Peyer's patch (tissue), 4 donors: ENCODE results near the gene LRRC42. TPM values are rescaled to one million over a fixed set of nuclear protein-coding genes. Genes with fewer than 3 reads are reported as not detected.

ENCODE experiments used
- DNase-seq, 3 donors: peaks; one replicate each; pipeline ENCODE4 v3.0.0-alpha.2; 2017 to 2019
- H3K27ac ChIP-seq, 4 donors: fragments of 200-600 bp; sonication (generic); one replicate each; pipeline ENCODE4 v1.5.1; 2016 to 2019
- H3K27me3 ChIP-seq, 2 donors: fragments of 200-600 bp; sonication (generic); one replicate each; pipeline ENCODE4 v1.5.1; 2019
- H3K36me3 ChIP-seq, 3 donors: fragments of 200-600 bp; sonication (generic); one replicate each; pipeline ENCODE4 v1.5.1; 2016 to 2019
- H3K4me1 ChIP-seq, 4 donors: fragments of 200-600 bp; sonication (generic); one replicate each; pipeline ENCODE4 v1.5.1; 2016 to 2019
- H3K4me3 ChIP-seq, 4 donors: fragments of 200-600 bp; sonication (generic); 1 replicate in 3 of 4; 2 replicates in 1 of 4; pipeline ENCODE4 v1.5.1; 2016 to 2019; ENCODE audit warnings: mild to moderate bottlenecking in 1 of 4
- H3K9me3 ChIP-seq, 4 donors: fragments of 200-600 bp; sonication (generic); one replicate each; pipeline ENCODE4 v1.5.1; 2016 to 2019; ENCODE audit warnings: mild to moderate bottlenecking in 1 of 4
- POLR2A ChIP-seq, 2 donors: fragments of 450-650 bp; IDR thresholded peaks; one replicate each; pipeline ENCODE4 v1.5.1; 2017; ENCODE audit warnings: antibody characterized with exemption in 2 of 2, mild to moderate bottlenecking in 2 of 2, moderate library complexity in 2 of 2
- total RNA-seq, 4 donors: library from RNA; depleted of rRNA; stranded (reverse); fragments of >200 nt; gene quantifications; one replicate each; pipeline ENCODE4 v1.1.0, GENCODE V29; 2016
- TF ChIP-seq, protein P1 (sequence below), 6 experiments: fragments of 450-650 bp in 4 of 6; fragments of 200-600 bp in 2 of 6; sonication (generic) in 1 of 6; IDR thresholded peaks; one replicate each; pipeline ENCODE4 v1.5.1; 2017 to 2019; ENCODE audit warnings: antibody characterized with exemption in 6 of 6, mild to moderate bottlenecking in 3 of 6, moderate library complexity in 1 of 6

LRRC42 gene
- total RNA-seq, 4 donors from 2014 or later: 8.9 to 20.6 (median 9.7) TPM

DNA sequence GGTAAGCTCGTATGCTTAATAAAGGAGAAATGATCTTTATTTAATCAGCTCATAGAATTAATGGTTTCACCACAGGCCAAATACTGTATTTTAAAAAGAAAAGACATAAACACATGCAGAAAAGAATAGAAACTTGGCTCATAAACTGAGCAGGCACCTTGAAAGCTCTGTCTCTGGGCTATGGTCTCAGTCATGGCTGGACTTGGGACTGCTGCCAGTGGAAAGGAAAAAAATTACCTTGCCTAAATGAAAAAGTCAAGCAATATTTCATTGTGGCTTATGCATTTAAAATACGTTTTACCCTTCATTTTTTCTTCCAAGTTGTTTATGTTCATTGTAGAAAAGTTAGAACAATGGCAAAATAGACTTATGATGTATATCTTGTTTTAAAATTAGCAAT is 8.0 kb downstream of the LRRC42 start:
- H3K27me3 ChIP-seq: no peaks in the 10 kb centered on the region
- H3K4me3 ChIP-seq: no peak overlapping the region
- peaks cover 0 to 30% (median 0%) of the 10 kb centered on the region in 3 donors for H3K36me3 ChIP-seq
- H3K27ac ChIP-seq: no peak overlapping the region
- DNase-seq: no peak
- no peaks in the 10 kb centered on the region for H3K9me3 ChIP-seq
- TF ChIP-seq POLR2A (IDR thresholded peaks at IDR 0.05): no peak
- TF ChIP-seq, protein P1, sequence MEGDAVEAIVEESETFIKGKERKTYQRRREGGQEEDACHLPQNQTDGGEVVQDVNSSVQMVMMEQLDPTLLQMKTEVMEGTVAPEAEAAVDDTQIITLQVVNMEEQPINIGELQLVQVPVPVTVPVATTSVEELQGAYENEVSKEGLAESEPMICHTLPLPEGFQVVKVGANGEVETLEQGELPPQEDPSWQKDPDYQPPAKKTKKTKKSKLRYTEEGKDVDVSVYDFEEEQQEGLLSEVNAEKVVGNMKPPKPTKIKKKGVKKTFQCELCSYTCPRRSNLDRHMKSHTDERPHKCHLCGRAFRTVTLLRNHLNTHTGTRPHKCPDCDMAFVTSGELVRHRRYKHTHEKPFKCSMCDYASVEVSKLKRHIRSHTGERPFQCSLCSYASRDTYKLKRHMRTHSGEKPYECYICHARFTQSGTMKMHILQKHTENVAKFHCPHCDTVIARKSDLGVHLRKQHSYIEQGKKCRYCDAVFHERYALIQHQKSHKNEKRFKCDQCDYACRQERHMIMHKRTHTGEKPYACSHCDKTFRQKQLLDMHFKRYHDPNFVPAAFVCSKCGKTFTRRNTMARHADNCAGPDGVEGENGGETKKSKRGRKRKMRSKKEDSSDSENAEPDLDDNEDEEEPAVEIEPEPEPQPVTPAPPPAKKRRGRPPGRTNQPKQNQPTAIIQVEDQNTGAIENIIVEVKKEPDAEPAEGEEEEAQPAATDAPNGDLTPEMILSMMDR (IDR thresholded peaks at IDR 0.05): no peak
- no peaks in the 10 kb centered on the region for H3K4me1 ChIP-seq

DNA sequence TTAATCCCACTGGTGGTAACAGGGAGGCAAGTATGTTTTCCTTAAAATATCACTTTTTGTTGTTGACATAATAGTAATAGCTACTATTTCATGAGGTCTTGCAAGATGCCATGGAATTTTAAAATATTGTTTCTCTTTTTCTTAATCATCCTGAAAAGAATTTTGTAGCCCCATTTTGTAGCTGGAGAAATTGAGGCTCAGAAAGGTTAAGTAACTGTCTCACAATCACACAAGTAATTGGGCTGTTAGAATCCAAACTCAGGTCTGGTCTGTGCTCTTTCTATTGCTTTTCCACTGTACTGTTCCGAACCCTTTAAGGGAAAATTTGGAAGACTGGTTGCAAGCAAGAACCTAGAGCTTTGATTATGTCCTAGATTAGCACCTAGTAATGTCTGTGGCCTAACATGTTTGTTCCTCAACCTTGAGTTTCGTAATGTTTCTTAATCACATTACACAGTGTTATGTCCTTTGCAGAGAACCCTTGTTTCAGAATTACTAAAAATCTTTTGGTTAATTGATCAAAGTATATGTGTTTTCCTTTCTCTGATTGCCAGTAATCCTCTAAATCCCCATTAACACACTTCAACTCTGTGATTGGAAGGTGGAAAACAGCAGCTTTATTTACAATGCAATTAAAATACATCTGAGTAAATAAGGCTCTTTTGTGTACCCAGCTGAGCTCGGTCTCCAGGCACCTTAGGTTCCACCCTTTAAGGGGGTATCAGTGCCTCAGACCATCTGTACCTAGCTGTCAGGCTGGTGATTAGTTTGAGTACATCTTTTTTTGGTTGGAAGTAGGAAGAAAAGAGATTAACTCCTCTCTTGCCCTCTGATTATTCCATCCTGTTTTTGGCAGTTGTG is 10.4 kb downstream of the LRRC42 start:
- TF ChIP-seq, protein P1 (IDR thresholded peaks at IDR 0.05): no peak
- no peak for TF ChIP-seq POLR2A (IDR thresholded peaks at IDR 0.05)
- peaks cover 0 to 49% (median 0%) of the 10 kb centered on the region in 3 donors for H3K36me3 ChIP-seq
- no peaks in the 10 kb centered on the region for H3K9me3 ChIP-seq
- no peaks in the 10 kb centered on the region for H3K27me3 ChIP-seq
- no peaks in the 10 kb centered on the region for H3K4me1 ChIP-seq
- H3K4me3 ChIP-seq: no peak overlapping the region
- H3K27ac ChIP-seq: peak overlapping the region in 1 of 4 donors; percentile 51
- DNase-seq: no peak

DNA sequence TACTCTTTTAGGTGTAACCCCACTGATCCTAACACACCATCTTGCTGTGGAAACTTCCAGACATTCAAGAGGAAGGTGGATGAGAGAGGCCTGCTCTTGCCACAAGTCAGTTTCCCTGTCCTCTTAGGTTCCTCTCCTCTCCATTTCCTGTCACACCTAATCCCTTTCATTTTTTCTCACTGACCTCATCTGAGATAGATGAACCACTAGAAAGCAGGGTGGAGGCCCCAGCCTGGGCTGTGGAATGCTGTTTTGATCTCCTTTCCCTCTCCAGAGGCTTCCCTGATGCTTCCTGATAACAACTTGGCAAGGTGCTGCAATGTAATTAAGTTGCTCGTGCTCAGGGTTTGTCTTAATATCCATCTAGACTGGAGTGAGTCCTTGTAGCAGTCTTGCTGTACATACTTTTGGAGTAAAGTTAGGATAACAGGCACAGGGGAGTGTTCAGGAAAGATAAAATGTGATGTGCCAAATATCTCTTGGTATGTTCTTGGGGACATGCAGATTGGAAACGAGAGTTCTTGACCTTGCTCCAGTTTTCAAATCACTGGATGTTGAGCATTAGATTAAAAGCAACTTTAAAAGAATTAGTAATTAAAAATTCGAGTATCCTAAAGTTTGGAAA is 11.2 kb downstream of the LRRC42 start:
- no peaks in the 10 kb centered on the region for H3K9me3 ChIP-seq
- H3K27me3 ChIP-seq: no peaks in the 10 kb centered on the region
- TF ChIP-seq, protein P1 (IDR thresholded peaks at IDR 0.05): no peak
- H3K4me1 ChIP-seq: no peaks in the 10 kb centered on the region
- no peak for DNase-seq
- peaks cover 0 to 52% (median 0%) of the 10 kb centered on the region in 3 donors for H3K36me3 ChIP-seq
- peak overlapping the region in 1 of 4 donors; percentile 51 for H3K27ac ChIP-seq
- no peak overlapping the region for H3K4me3 ChIP-seq

DNA sequence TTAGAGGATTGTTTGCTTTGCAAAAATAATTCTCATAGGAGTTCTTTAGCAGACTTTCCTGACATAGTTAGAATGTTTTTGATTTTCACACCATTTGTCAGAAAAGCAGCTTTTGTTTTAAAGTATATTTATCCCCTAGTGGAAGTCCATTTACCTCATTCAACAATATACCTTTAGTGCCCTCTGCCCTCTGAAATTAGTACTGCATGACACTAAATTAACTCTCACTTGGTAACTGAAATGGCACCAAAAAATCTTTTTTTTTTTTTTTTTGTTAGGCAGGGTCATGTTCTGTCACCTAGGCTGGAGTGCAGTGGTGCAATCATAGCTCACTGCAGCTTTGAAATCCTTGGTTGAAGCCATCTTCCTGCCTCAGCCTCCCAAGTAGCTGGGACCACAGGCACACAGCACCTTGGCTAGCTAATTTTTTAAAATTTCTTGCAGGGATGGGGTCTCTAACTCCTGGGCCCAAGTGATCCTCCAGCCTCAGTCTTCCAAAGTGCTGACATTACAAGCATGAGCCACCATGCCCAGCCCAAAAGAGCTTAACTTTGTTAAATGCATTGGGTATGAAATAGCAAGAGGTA is 13.6 kb downstream of the LRRC42 start:
- no peak overlapping the region for H3K4me3 ChIP-seq
- H3K27me3 ChIP-seq: no peaks in the 10 kb centered on the region
- no peak overlapping the region for H3K27ac ChIP-seq
- no peaks in the 10 kb centered on the region for H3K4me1 ChIP-seq
- H3K36me3 ChIP-seq: peaks cover 0 to 52% (median 0%) of the 10 kb centered on the region in 3 donors
- H3K9me3 ChIP-seq: no peaks in the 10 kb centered on the region
- no peak for DNase-seq
- TF ChIP-seq, protein P1 (IDR thresholded peaks at IDR 0.05): peak; percentile 13 to 81 (median 71)
- TF ChIP-seq POLR2A (IDR thresholded peaks at IDR 0.05): no peak

DNA sequence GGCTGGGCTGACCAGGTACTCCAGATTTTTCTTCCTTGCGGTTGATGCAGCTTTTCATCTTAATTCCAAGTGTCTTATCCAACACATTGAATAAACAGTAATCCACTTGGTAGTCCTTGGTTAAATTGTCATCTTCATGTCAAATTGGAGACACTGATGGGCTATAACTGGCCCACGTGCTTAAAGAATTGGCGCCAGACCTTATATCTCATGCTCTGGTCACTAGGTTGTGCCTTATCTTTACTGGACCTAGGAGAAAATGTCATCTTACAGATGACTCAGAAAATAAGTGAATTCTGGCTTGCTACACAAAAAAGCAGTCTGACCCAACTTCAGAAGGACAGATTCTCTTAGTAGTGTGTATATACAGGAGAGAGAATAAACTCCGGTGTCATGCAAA is 16.2 kb downstream of the LRRC42 start:
- no peak for DNase-seq
- no peak overlapping the region for H3K27ac ChIP-seq
- H3K4me3 ChIP-seq: no peak overlapping the region
- peaks cover 0 to 67% (median 0%) of the 10 kb centered on the region in 3 donors for H3K36me3 ChIP-seq
- no peaks in the 10 kb centered on the region for H3K27me3 ChIP-seq
- H3K4me1 ChIP-seq: no peaks in the 10 kb centered on the region
- H3K9me3 ChIP-seq: no peaks in the 10 kb centered on the region
- TF ChIP-seq, protein P1 (IDR thresholded peaks at IDR 0.05): no peak
- TF ChIP-seq POLR2A (IDR thresholded peaks at IDR 0.05): no peak
